HG02642 (cell line): ENCODE measurements around the gene BHLHA9.
"Not testable (repeated sequence)": the region's sequence is repeated elsewhere in the genome, so short reads cannot be mapped to it uniquely, and the experiment has no call there.

Source experiments
- ATAC-seq: cut with Tn5 transposase; IDR thresholded peaks from one replicate; pipeline ENCODE4 v1.9.1; 2021; ENCODE audit warnings: mild to moderate bottlenecking; ENCODE audit not compliant: unreplicated experiment, poor library complexity

BHLHA9 gene

GRCh38 chr17:1270210-1271029, at the start of gene BHLHA9:
TSS of gene BHLHA9 (plus strand) at chr17:1270444. CDS start at chr17:1270564, 120 bp downstream.
- ATAC-seq = no peak

- ATAC-seq = no peak
Observed at GRCh38 chr17:1221209-1221608, 49.0 kb upstream of the BHLHA9 start.

GRCh38 chr17:1222321-1222720, 47.9 kb upstream of the BHLHA9 start:
- no peak for ATAC-seq

- no peak for ATAC-seq
Observed at GRCh38 chr17:1223662-1224061, 46.6 kb upstream of the BHLHA9 start.

- ATAC-seq = no peak
Observed at GRCh38 chr17:1224330-1224729, 45.9 kb upstream of the BHLHA9 start.

GRCh38 chr17:1226308-1226707, 43.9 kb upstream of the BHLHA9 start:
- ATAC-seq = no peak

- ATAC-seq = no peak
Observed at GRCh38 chr17:1227365-1227764, 42.9 kb upstream of the BHLHA9 start.

- ATAC-seq = peak; percentile 38
Observed at GRCh38 chr17:1227917-1228780, 42.1 kb upstream of the BHLHA9 start.

- ATAC-seq = peak; percentile 27
Observed at GRCh38 chr17:1228781-1229348, 41.4 kb upstream of the BHLHA9 start.

- ATAC-seq = peak; percentile 52
Observed at GRCh38 chr17:1229349-1229899, 40.8 kb upstream of the BHLHA9 start.

GRCh38 chr17:1229900-1230501, 40.2 kb upstream of the BHLHA9 start:
- ATAC-seq = no peak

- no peak for ATAC-seq
Observed at GRCh38 chr17:1231456-1231855, 38.8 kb upstream of the BHLHA9 start.

- no peak for ATAC-seq
Observed at GRCh38 chr17:1232331-1232730, 37.9 kb upstream of the BHLHA9 start.

- no peak for ATAC-seq
Observed at GRCh38 chr17:1232786-1233185, 37.5 kb upstream of the BHLHA9 start.

- ATAC-seq = no peak
Observed at GRCh38 chr17:1234455-1234854, 35.8 kb upstream of the BHLHA9 start.

GRCh38 chr17:1237471-1237870, 32.8 kb upstream of the BHLHA9 start:
- no peak for ATAC-seq

- no peak for ATAC-seq
Observed at GRCh38 chr17:1239210-1239609, 31.0 kb upstream of the BHLHA9 start.

- not testable (repeated sequence) for ATAC-seq
Observed at GRCh38 chr17:1240426-1240825, 29.8 kb upstream of the BHLHA9 start.

GRCh38 chr17:1241929-1242328, 28.3 kb upstream of the BHLHA9 start:
- no peak for ATAC-seq

GRCh38 chr17:1244606-1245012, 25.6 kb upstream of the BHLHA9 start:
- ATAC-seq = no peak
